ENCODE measurements around the gene TNRC6B.

Gene TNRC6B

GRCh38 chr22:40179526-40179925 lies 1.8 kb downstream of the TNRC6B start:
- Histone ChIP-seq H3K4me1 (ENCODE audit: control insufficient read depth, insufficient read depth, low read length) (peaks cover 23% of the 10 kb centered on the region), H3K4me3 (ENCODE audit: low read depth, low read length) (peak overlapping the region; percentile 76), H3K36me3 (ENCODE audit: control insufficient read depth in 2 of 2, insufficient read depth in 1 of 2, low read length in 2 of 2) (no peaks in the 10 kb centered on the region; a peak in 1 of 3 replicates), H3K9me3 (ENCODE audit: control insufficient read depth, insufficient read depth, low read depth, low read length) (no peaks in the 10 kb centered on the region), H3K27ac (ENCODE audit: extremely low read depth, low read depth, low read length) (peak overlapping the region; percentile 52; the same call in 1 of the 2 replicates)
- ChIA-PET POLR2A (interaction anchor here (1.0 to 5.4 kb wide), 7 partner anchors 14 to 166 kb away, joined by 3 to 72 read pairs (median 7); partner anchors contain the start of gene ADSL), CTCF (interaction anchor here (0.8 to 4.4 kb wide), 3 partner anchors 14 to 139 kb away, joined by 3 to 16 read pairs (median 4); no protein-coding TSS in a partner anchor)
- TF ChIP-seq ZNF660 (tag by site-specific recombination; IDR thresholded peaks at IDR 0.05) (0 out of 2 replicates have a peak, but pooled peaks have one; percentile 2), ZNF174 (tag by site-specific recombination; IDR thresholded peaks at IDR 0.05) (no peak), FEZF1 (tag by site-specific recombination; IDR thresholded peaks at IDR 0.05) (peak; percentile 57), TRIM28 (IDR thresholded peaks at IDR 0.05; ENCODE audit: borderline replicate concordance, low read length) (0 out of 2 replicates have a peak, but pooled peaks have one; percentile 2)

GRCh38 chr22:40180403-40180802 lies 2.7 kb downstream of the TNRC6B start:
- TF ChIP-seq, protein P1, sequence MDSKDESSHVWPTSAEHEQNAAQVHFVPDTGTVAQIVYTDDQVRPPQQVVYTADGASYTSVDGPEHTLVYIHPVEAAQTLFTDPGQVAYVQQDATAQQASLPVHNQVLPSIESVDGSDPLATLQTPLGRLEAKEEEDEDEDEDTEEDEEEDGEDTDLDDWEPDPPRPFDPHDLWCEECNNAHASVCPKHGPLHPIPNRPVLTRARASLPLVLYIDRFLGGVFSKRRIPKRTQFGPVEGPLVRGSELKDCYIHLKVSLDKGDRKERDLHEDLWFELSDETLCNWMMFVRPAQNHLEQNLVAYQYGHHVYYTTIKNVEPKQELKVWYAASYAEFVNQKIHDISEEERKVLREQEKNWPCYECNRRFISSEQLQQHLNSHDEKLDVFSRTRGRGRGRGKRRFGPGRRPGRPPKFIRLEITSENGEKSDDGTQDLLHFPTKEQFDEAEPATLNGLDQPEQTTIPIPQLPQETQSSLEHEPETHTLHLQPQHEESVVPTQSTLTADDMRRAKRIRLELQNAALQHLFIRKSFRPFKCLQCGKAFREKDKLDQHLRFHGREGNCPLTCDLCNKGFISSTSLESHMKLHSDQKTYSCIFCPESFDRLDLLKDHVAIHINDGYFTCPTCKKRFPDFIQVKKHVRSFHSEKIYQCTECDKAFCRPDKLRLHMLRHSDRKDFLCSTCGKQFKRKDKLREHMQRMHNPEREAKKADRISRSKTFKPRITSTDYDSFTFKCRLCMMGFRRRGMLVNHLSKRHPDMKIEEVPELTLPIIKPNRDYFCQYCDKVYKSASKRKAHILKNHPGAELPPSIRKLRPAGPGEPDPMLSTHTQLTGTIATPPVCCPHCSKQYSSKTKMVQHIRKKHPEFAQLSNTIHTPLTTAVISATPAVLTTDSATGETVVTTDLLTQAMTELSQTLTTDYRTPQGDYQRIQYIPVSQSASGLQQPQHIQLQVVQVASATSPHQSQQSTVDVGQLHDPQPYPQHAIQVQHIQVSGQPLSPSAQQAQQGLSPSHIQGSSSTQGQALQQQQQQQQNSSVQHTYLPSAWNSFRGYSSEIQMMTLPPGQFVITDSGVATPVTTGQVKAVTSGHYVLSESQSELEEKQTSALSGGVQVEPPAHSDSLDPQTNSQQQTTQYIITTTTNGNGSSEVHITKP (tag by site-specific recombination; IDR thresholded peaks at IDR 0.05), result no peak
- TF ChIP-seq, protein P2, sequence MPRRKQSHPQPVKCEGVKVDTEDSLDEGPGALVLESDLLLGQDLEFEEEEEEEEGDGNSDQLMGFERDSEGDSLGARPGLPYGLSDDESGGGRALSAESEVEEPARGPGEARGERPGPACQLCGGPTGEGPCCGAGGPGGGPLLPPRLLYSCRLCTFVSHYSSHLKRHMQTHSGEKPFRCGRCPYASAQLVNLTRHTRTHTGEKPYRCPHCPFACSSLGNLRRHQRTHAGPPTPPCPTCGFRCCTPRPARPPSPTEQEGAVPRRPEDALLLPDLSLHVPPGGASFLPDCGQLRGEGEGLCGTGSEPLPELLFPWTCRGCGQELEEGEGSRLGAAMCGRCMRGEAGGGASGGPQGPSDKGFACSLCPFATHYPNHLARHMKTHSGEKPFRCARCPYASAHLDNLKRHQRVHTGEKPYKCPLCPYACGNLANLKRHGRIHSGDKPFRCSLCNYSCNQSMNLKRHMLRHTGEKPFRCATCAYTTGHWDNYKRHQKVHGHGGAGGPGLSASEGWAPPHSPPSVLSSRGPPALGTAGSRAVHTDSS (tag by site-specific recombination; IDR thresholded peaks at IDR 0.05), result no peak
- no peak for TF ChIP-seq ZNF391 (tag by site-specific recombination; IDR thresholded peaks at IDR 0.05; ENCODE audit: borderline replicate concordance, low read depth)
- TF ChIP-seq MEIS1 (CRISPR knock-in tag; IDR thresholded peaks at IDR 0.05; ENCODE audit: borderline replicate concordance), result no peak
- no peak for TF ChIP-seq ZNF777 (tag by site-specific recombination; IDR thresholded peaks at IDR 0.05; ENCODE audit: borderline replicate concordance)
- TF ChIP-seq, protein P3, sequence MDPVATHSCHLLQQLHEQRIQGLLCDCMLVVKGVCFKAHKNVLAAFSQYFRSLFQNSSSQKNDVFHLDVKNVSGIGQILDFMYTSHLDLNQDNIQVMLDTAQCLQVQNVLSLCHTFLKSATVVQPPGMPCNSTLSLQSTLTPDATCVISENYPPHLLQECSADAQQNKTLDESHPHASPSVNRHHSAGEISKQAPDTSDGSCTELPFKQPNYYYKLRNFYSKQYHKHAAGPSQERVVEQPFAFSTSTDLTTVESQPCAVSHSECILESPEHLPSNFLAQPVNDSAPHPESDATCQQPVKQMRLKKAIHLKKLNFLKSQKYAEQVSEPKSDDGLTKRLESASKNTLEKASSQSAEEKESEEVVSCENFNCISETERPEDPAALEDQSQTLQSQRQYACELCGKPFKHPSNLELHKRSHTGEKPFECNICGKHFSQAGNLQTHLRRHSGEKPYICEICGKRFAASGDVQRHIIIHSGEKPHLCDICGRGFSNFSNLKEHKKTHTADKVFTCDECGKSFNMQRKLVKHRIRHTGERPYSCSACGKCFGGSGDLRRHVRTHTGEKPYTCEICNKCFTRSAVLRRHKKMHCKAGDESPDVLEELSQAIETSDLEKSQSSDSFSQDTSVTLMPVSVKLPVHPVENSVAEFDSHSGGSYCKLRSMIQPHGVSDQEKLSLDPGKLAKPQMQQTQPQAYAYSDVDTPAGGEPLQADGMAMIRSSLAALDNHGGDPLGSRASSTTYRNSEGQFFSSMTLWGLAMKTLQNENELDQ (tag by site-specific recombination; IDR thresholded peaks at IDR 0.05; ENCODE audit: low read depth), result no peak
- no peak for TF ChIP-seq ZNF561 (tag by site-specific recombination; IDR thresholded peaks at IDR 0.05; ENCODE audit: borderline replicate concordance)
- TF ChIP-seq ZNF521 (tag by site-specific recombination; IDR thresholded peaks at IDR 0.05), result no peak
- no peak for TF ChIP-seq ZNF394 (tag by site-specific recombination; IDR thresholded peaks at IDR 0.05; ENCODE audit: borderline replicate concordance)
- no peak for TF ChIP-seq KLF10 (tag by site-specific recombination; IDR thresholded peaks at IDR 0.05)
- TF ChIP-seq ZNF18 (tag by site-specific recombination; IDR thresholded peaks at IDR 0.05), result no peak
- TF ChIP-seq ZBTB6 (tag by site-specific recombination; IDR thresholded peaks at IDR 0.05), result no peak
- TF ChIP-seq GLI2 (tag by site-specific recombination; IDR thresholded peaks at IDR 0.05; ENCODE audit: borderline replicate concordance, low read depth), result no peak
- no peak for TF ChIP-seq ZNF16 (tag by site-specific recombination; IDR thresholded peaks at IDR 0.05; ENCODE audit: low read depth)
- no peak for TF ChIP-seq ZNF311 (tag by site-specific recombination; IDR thresholded peaks at IDR 0.05; ENCODE audit: borderline replicate concordance)
- Histone ChIP-seq H3K4me1 (ENCODE audit: control insufficient read depth, insufficient read depth, low read length) (peaks cover 23% of the 10 kb centered on the region), H3K36me3 (ENCODE audit: control insufficient read depth in 2 of 2, insufficient read depth in 1 of 2, low read length in 2 of 2) (no peaks in the 10 kb centered on the region), H3K27ac (ENCODE audit: extremely low read depth, low read depth, low read length) (no peak overlapping the region), H3K9me3 (ENCODE audit: control insufficient read depth, insufficient read depth, low read depth, low read length) (no peaks in the 10 kb centered on the region), H3K4me3 (ENCODE audit: low read depth, low read length) (no peak overlapping the region)
- POLR2A ChIA-PET, result interaction anchor here (0.6 to 5.4 kb wide), 6 partner anchors 13 to 1008 kb away, joined by 3 to 72 read pairs (median 6); partner anchors contain the start of gene ADSL
- CTCF ChIA-PET, result interaction anchor here (1.1 to 4.4 kb wide), 3 partner anchors 13 to 168 kb away, joined by 3 to 16 read pairs (median 3); no protein-coding TSS in a partner anchor
